OCI-LY7 (cell line): Measurements from ENCODE around the gene PNCK.

ENCODE experiments used
- EZH2phosphoT487 ChIP-seq: fragments of 200-600 bp; sonication (generic); IDR thresholded peaks from 2 replicates; pipeline ENCODE4 v1.6.1; 2018; ENCODE audit warnings: low read depth, borderline replicate concordance, mild to moderate bottlenecking, mixed run types, antibody characterized with exemption, low read length, moderate library complexity, mixed read lengths
- TF ChIP-seq, protein P1 (sequence below): fragments of 200-600 bp; sonication (generic); conservative IDR thresholded peaks from 2 replicates; pipeline ENCODE4 v1.5.1; 2014; ENCODE audit warnings: mild to moderate bottlenecking, antibody characterized with exemption, low read length, moderate library complexity, mixed read lengths

DNA sequence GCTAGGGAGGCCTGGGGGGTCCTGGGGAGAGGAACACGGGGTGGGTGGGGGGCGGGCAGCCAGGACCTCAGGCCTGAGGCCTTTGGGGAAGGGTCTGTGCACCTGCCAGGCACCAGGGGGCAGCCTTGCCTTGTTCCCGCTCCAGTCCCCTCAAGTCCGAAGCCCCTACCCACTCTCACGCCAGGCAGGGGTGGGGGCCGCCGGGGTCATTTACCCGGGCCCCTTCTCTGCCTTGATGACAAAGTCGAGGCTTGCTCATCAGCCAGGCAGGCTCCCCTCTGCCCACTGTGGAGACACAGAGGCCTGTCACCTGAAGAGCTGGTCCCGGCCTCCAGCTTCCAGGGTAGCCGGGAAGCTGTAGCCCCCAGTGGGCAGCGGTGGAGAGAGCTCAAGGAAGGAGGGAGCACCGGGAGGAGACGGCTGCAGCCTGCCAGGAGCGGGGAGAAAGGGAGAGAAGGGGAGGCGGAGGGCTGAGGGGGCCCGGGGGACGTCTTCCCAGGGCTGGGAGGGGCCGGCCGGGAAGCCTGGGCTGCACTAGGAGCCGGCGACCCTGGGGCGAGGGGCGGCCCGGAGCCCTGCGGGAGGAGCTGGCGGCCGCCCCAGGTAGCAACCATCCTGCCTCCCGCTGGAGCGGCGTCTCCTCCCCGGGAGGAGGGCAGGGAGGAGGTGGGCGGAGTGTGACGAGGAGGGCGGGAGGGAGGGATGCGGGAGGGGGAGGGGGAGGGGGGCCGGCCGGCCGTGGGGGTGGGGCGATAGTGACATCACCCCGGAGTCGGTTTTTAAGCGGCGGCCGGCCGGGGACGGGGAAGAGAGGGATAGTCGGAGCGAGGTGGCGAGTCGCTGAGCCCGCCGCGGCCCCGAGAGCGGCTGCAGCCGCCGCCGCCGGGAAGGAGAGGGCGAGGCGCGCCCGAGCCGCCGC, 13.8 kb upstream of the PNCK start, which contains the start of gene SLC6A8:
- TF ChIP-seq, protein P1, sequence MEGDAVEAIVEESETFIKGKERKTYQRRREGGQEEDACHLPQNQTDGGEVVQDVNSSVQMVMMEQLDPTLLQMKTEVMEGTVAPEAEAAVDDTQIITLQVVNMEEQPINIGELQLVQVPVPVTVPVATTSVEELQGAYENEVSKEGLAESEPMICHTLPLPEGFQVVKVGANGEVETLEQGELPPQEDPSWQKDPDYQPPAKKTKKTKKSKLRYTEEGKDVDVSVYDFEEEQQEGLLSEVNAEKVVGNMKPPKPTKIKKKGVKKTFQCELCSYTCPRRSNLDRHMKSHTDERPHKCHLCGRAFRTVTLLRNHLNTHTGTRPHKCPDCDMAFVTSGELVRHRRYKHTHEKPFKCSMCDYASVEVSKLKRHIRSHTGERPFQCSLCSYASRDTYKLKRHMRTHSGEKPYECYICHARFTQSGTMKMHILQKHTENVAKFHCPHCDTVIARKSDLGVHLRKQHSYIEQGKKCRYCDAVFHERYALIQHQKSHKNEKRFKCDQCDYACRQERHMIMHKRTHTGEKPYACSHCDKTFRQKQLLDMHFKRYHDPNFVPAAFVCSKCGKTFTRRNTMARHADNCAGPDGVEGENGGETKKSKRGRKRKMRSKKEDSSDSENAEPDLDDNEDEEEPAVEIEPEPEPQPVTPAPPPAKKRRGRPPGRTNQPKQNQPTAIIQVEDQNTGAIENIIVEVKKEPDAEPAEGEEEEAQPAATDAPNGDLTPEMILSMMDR, result peak; percentile 63
- no peak for TF ChIP-seq EZH2phosphoT487
